Measurements from ENCODE around the gene THSD7A.

The THSD7A gene

GRCh38 chr7:11623093-11623678, 208.8 kb downstream of the THSD7A start:
- no peak for DNase-seq

DNA sequence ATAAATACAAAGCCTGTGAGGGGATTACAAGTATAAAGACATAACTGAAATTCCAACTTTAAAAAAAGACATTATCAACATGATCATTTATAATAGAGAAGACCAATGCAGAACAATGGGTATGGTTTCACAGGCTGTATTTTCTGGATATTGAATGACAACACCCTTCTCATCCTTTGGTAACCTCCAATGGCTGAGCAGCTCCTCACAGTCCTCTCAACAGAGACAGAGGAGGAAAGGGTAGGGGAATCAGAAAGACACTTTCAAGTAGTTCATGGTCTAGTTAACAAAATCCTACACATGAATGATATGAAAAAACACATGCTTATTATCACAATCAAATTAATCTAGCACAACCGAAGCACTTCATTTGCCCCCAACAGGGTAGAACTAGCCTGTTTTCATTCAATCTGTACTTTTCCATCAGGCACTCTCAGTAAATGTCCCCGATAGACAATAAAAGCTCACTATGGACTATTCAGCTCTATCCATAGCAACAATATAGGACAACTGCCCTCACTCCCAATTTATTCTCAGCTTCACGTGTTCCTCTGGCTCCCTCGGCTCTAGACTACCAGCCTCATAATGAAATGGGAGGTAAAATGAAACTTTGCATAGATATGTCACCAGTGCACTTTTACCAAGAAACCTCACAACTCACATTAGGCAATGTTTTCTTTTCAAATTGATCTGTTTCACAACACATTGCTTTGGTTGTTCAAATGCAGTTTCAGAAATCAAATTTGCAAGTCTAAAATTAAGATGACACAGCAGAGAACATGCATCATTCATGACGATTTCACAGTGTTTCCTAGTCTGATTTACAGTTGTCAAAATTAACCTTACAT, 211.4 kb downstream of the THSD7A start:
- DNase-seq, result no peak

- no peak for DNase-seq
Measured at GRCh38 chr7:11616466-11616865, 215.5 kb downstream of the THSD7A start.

- no peak for DNase-seq
Measured at GRCh38 chr7:11615174-11615573, 216.8 kb downstream of the THSD7A start.

DNA sequence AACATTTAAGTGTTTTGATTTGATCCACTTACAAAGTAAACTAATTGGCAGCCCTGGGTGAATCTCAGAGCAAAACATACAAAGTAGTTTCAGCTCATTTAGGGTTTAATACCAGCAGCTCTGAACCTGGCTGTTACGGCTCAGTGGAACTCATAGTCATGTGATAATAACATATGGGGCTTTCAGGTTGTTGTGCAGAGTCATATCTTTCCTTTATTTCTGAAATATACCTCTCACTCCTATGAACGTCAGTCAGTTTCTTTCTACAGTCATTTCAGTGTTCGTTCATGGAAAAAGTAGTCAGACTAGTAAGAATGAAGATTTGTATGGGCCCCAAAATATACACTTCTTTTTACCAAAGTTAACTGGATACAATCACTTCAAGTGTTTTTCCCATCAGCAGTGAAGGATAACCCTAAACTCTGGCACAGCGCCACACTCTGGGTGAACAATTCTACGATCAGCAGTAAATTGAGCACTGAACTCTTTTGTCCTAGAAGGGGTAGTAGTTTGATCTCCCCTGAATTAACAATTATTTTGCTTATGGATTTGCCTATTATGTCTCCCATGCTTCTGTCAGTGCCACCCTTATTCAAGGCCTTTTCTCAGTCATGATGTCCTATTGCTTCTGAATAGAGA, 218.6 kb downstream of the THSD7A start:
- no peak for DNase-seq

DNA sequence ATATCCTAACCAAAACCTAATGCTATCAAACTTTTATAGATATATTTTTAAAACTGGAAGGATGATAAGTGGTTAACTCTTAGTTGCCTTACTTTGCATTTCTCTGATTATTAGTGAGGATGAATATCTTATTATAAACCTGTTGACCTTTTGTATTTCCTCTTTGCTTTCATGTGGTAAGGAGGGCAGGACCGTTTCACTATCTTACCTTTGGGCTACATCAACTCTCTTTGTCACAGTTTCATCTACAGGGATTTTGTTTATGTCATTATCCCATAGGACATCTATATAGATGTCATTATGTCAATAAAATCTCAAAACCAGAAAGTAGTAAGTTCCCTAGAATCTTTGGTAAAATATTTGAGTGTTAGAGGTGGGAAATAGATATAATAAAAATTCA, 219.3 kb downstream of the THSD7A start:
- DNase-seq, result no peak

DNA sequence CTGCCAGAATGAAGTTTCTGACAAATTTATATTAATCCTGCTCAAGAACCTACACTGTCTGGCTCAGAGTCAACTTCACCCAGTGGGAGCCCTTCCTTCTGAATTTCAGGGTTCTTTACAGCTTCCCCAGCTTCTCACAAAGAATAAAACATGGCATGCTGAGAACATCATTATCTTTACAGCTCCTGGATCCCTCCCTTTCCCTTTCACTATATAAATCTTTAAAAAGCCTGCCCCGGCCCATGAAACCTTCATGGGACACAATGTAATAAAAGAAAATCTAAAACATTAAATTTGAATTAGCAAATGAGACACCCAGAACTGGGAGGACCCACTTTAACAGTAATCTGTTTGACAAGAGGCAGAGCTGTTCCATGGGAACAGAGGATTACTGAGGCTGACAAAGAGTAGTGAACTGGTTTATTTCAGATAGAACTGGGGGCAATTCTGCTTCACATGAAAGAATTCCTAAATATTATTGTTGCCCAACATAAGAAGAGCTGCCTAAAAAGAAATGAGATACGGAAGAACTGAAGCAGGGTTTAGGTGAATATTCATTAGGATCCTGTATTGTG, 222.8 kb downstream of the THSD7A start:
- no peak for DNase-seq

DNA sequence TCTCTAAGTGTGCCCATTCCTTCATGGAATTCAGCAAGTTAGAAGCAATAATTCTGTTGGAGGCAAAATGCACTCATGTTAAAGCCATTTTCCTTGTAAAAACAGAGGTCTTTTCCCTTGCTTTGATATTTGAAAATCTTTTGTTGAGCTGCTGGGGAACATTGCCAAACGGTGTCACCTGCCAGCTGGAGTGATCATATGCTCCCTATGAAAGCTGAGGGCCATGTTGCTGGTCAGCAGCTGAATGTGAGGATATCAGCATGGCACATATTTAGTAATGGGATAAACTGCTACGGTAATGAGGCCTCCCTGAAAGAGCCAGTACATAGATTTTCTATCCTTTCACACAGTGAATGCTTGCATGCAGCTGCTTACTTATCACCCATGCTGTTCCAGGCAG, 224.3 kb downstream of the THSD7A start:
- DNase-seq, result no peak

- no peak for DNase-seq
Measured at GRCh38 chr7:11605749-11606148, 226.2 kb downstream of the THSD7A start.

DNA sequence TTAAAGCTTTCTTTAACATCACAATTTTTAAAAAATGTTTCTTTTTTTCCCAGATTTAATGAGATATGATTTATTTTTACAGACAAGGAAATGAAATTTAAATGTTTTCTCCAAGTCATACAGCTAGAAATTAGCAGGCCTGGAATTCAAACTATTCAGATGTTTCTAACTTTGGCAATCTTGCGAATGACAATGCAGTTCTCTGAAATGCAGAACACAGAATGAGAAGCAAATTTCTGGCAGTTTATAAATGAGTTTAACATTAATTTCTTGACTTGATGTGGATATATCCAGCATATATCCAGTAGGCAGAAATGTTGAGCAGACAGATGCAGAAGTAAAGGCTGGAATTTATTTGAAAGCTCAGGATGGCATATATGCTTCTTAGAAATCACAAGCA, 227.5 kb downstream of the THSD7A start:
- DNase-seq, result no peak

DNA sequence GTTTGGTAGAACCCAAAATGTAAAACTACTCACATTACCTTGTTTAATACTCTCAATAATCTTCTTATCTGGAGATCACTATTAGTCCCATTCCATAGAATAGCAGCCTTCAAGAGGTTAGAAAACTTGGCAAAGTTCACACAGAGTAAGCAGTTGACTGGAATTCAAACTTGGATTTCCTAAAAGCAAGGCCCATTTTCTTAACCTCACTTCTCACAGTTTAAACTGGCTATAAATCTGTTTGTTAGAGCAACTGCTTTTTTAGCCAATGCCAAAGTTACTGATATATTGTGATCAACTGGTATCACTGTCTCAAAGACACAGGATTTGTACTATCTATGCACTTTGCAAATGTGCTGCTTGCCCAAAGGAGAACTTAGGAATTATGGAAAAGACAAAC, 230.2 kb downstream of the THSD7A start:
- no peak for DNase-seq

DNA sequence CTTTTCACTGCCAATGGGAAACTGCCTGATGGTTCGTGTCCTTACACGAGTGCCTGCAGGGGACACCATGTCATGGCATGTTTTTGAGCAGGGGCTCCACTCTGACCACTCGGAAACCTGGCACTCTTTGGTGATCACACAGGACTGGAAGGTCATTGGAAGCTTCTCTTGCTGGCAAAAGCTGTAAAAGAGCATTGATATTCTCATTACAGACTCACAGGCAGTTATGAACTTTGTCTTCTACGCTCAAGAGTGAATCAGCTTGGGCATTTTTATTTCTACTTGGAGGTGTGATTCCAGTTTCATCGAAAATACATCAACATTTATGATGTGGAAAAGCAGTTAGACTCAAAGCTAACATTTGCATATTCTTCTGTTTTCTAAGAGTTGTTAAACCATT, 238.7 kb downstream of the THSD7A start:
- DNase-seq, result no peak

DNA sequence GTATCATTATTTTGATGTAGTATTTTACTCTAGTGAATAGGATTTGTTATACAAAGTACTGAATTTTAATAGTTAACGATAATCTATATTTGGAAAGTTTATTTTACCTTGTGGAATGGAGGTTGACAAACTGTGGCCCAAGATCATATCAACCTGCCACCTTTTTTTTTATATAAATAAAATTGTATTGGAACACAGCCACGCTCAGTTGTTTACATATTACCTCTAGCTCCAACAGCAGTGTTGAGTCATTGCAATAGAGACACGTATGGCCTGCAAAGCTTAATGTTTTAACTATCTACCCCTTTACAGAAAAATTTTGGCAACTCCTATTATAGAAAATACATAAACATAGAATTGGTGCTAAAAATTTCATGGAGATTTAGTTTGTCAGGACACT, 239.3 kb downstream of the THSD7A start:
- no peak for DNase-seq

- DNase-seq, result no peak
Measured at GRCh38 chr7:11591943-11592342, 240.1 kb downstream of the THSD7A start.

- no peak for DNase-seq
Measured at GRCh38 chr7:11591055-11591633, 240.9 kb downstream of the THSD7A start.

DNA sequence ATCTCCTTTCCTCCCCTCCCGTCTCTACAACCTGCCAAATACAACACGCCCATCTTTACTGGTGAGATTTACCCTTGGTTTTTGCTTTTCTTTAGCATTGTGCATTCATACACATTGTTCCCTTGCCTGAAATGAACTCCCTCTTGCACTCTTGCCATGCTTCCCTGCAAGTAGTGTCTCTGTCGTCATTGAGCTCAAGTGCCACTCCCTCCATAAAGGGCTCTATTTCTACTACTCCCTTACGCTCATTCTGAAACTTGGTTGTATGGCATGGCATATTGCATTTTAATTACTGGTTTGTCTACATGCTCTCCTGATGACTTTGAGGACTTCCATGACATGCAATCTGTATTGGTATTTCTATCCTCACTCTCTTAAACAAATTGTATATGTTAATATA, 242.7 kb downstream of the THSD7A start:
- DNase-seq, result no peak

DNA sequence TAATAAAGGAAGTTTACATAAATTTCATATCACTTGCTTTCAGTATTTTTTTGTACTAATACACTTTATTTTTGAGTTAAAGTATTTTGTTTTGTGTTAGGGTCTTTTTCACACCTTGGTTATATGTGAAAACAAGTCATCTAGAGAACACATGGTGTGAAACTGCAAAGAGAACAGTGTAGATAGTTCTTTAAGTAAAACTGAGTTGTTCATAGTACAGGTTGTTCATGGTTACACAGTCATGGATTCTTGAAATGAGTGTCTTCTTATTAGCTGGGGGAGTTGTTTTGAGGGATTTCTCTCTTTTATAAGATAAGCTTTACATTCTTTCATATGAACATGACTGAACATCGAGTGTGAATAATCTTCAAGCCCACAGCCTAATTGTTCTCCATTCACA, 244.2 kb downstream of the THSD7A start:
- no peak for DNase-seq

GRCh38 chr7:11587048-11587447, 244.9 kb downstream of the THSD7A start:
- no peak for DNase-seq

- no peak for DNase-seq
Measured at GRCh38 chr7:11584406-11585031, 247.5 kb downstream of the THSD7A start.

- DNase-seq, result no peak
Measured at GRCh38 chr7:11579141-11579540, 252.9 kb downstream of the THSD7A start.

DNA sequence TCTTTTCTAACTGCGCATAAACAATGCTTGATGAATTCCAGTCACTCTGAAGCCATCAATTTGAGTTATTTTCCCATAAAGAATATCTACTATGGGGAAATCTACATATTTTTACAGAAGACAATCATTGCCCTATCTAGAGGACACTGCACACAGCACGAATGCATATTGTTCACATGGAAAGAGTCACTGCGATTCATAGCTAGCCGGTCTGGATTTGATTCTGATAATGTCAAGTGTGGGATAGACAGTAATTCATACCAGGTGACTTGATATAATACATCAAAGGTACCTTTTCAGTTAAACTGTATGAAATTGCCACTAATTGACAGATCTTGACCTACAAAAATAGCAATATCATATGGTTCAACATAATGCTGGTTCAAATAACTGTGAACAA, 255.7 kb downstream of the THSD7A start:
- no peak for DNase-seq

DNA sequence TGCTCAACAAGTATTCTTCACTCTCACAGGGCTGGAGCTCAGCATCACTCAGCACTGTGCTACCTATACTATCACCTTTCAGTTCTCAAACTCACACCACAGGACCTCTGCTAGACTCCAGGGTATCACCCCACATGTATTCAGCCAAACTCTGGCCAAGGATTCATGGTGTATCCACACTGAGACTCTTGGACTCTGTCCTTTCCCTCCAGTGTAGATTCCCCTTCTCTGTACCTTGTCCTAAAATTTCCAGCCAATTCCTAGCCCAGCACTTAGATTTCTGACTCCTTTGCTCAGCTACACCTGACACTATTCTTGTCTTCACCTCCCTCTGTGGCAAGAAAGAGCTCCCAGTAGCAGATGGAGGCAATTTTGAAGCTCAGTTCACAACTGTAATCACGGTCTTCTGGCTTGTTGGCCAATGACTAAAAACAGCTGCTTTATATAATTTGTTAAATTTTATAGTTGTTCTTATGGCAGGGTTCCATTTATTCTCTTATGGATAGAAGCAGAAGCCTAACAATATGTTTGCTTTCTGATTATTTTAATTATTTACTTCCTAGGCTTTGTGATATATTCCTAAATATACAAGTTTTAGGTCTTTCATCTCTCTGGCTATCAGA, 258.8 kb downstream of the THSD7A start:
- DNase-seq, result no peak

Measured in CD4-positive, alpha-beta T cell treated with Interleukin-17A for 1 hour (primary cell).